Gastroesophageal sphincter (tissue), 4 donors: ENCODE data around the gene ARPP19. TPM values are rescaled to one million over a fixed set of nuclear protein-coding genes. Genes with fewer than 3 reads are reported as not detected.
A peak's percentile ranks its signal among the peaks of the same experiment; 100 is the strongest.
"Not testable (repeated sequence)": the region's sequence is repeated elsewhere in the genome, so short reads cannot be mapped to it uniquely, and the experiment has no call there.

ENCODE experiments used
- ATAC-seq: fragments of 150-250 bp; one replicate; pipeline ENCODE4 v1.9.1; 2016; ENCODE audit warnings: mild to moderate bottlenecking, moderate library complexity
- H3K27ac ChIP-seq, 4 donors: fragments of 200-600 bp; sonication (generic) in 3 of 4; 1 replicate in 3 of 4; 2 replicates in 1 of 4; pipeline ENCODE4 v1.5.1; 2016 to 2019
- H3K27me3 ChIP-seq: fragments of 200-600 bp; sonication (generic); one replicate; pipeline ENCODE4 v1.5.1; 2019
- H3K36me3 ChIP-seq, 2 donors: fragments of 200-600 bp; sonication (generic); one replicate each; pipeline ENCODE4 v1.5.1; 2019; ENCODE audit warnings: control low read depth in 1 of 2
- H3K4me1 ChIP-seq, 3 donors: fragments of 200-600 bp; sonication (generic); 1 replicate in 2 of 3; 2 replicates in 1 of 3; pipeline ENCODE4 v1.5.1; 2016 to 2019; ENCODE audit warnings: control low read depth in 2 of 3
- H3K4me3 ChIP-seq, 2 donors: fragments of 200-600 bp; sonication (generic); one replicate each; pipeline ENCODE4 v1.5.1; 2019; ENCODE audit warnings: mild to moderate bottlenecking in 1 of 2, moderate library complexity in 1 of 2
- H3K9me3 ChIP-seq, 3 donors: fragments of 200-600 bp; sonication (generic); one replicate each; pipeline ENCODE4 v1.5.1; 2017 to 2019; ENCODE audit warnings: control low read depth in 2 of 3
- EP300 ChIP-seq: sonication (generic); formaldehyde crosslinking; IDR thresholded peaks from one replicate; pipeline ENCODE4 v1.6.1; 2017; ENCODE audit warnings: antibody characterized with exemption, mild to moderate bottlenecking
- POLR2A ChIP-seq, 2 donors: fragments of 450-650 bp; IDR thresholded peaks; one replicate each; pipeline ENCODE4 v1.6.1; 2017; ENCODE audit warnings: antibody characterized with exemption in 2 of 2, mild to moderate bottlenecking in 2 of 2, moderate library complexity in 1 of 2
- POLR2AphosphoS5 ChIP-seq: sonication (generic); formaldehyde crosslinking; IDR thresholded peaks from one replicate; pipeline ENCODE4 v1.6.1; 2017; ENCODE audit warnings: antibody characterized with exemption
- WGBS, 2 donors: methylation state at CpG; one replicate each; pipeline ENCODE4 v1.1.5; 2018; ENCODE audit warnings: low coverage in 1 of 2; 5-methylcytosine and 5-hydroxymethylcytosine counted together
- total RNA-seq, 4 donors: library from RNA; depleted of rRNA; stranded (reverse); fragments of >200 nt; gene quantifications; one replicate each; pipeline ENCODE4 v1.1.0, GENCODE V29; 2016
- TF ChIP-seq, protein P1 (sequence below), 4 experiments: fragments of 200-600 bp in 2 of 4; fragments of 450-650 bp in 2 of 4; sonication (generic) in 1 of 4; IDR thresholded peaks; one replicate each; pipeline ENCODE4 v1.5.1; 2017 to 2019; ENCODE audit warnings: antibody characterized with exemption in 4 of 4, mild to moderate bottlenecking in 2 of 4, moderate library complexity in 2 of 4

Gene ARPP19
- total RNA-seq, 4 donors from 2014 or later = 172 to 226 (median 193) TPM

GRCh38 chr15:52567871-52568600 lies 794 bp downstream of the ARPP19 start:
- peak overlapping the region; percentile 83 to 91 (median 90) for H3K27ac ChIP-seq
- no peak for TF ChIP-seq POLR2A (IDR thresholded peaks at IDR 0.05)
- TF ChIP-seq, protein P1, sequence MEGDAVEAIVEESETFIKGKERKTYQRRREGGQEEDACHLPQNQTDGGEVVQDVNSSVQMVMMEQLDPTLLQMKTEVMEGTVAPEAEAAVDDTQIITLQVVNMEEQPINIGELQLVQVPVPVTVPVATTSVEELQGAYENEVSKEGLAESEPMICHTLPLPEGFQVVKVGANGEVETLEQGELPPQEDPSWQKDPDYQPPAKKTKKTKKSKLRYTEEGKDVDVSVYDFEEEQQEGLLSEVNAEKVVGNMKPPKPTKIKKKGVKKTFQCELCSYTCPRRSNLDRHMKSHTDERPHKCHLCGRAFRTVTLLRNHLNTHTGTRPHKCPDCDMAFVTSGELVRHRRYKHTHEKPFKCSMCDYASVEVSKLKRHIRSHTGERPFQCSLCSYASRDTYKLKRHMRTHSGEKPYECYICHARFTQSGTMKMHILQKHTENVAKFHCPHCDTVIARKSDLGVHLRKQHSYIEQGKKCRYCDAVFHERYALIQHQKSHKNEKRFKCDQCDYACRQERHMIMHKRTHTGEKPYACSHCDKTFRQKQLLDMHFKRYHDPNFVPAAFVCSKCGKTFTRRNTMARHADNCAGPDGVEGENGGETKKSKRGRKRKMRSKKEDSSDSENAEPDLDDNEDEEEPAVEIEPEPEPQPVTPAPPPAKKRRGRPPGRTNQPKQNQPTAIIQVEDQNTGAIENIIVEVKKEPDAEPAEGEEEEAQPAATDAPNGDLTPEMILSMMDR (IDR thresholded peaks at IDR 0.05) = no peak
- no peak for TF ChIP-seq POLR2AphosphoS5
- TF ChIP-seq EP300 = no peak
- 2 to 7% methylated on average over 13 to 21 of the region's 25 CpGs for WGBS, 2 donors
- H3K4me3 ChIP-seq = peak overlapping the region; percentile 67 to 76
- peak; percentile 1 for ATAC-seq
- H3K4me1 ChIP-seq = peaks cover 0 to 48% (median 8%) of the 10 kb centered on the region in 3 donors
- no peaks in the 10 kb centered on the region for H3K27me3 ChIP-seq
- no peaks in the 10 kb centered on the region for H3K9me3 ChIP-seq
- H3K36me3 ChIP-seq = no peaks in the 10 kb centered on the region

- 62% methylated on average over 3 to 4 of the region's 4 CpGs for WGBS, 2 donors
- Histone ChIP-seq H3K36me3 (no peaks in the 10 kb centered on the region), H3K4me3 (peak overlapping the region in 1 of 2 donors; percentile 67), H3K9me3 (no peaks in the 10 kb centered on the region), H3K4me1 (peaks cover 0 to 60% (median 8%) of the 10 kb centered on the region in 3 donors), H3K27ac (peak overlapping the region in 2 of 4 donors; percentile 90), H3K27me3 (no peaks in the 10 kb centered on the region)
- TF ChIP-seq EP300 (no peak), POLR2A (IDR thresholded peaks at IDR 0.05) (no peak), POLR2AphosphoS5 (no peak)
- TF ChIP-seq, protein P1 (IDR thresholded peaks at IDR 0.05) = no peak
- no peak for ATAC-seq
Observed at GRCh38 chr15:52566889-52567288, 1.9 kb downstream of the ARPP19 start.

DNA sequence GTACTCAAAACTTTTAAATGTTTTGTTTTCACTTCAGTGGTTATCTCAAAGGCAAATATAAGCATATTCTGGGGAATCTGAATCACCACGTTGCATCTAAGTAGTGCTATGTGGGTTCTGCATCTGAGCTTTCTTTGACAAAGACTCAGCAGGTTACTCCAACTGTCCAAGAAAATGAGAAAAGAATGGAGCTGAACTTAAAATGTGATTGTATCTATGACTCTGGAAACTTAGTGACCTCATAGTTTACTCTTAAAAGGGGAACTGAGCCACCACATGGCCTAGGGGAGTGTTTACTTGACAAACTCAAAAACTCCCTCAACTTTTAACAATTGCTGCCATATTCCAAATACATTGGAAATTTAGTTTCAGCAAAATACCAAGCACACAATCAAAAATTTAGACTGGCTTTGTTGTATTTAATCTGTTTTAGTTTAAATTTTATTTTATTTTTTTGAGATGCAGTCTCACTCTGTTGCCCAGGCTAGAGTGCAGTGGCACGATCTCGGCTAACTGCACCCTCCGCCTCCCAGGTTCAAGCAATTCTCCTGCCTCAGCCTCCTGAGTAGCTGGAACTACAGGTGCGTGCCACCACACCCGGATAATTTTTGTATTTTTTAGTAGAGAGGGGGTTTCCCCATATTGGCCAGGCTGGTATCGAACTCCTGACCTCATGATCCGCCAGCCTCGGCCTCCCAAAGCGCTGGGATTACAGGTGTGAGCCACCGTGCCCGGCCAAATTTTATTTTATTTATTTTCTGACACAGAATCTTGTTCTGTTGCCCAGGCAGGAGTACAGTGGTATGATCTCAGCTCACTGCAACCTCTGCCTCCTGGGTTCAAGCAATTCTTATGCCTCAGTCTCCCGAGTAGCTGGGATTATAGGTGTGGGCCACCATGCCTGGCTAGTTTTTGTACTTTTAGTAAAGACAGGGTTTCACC lies 3.1 kb downstream of the ARPP19 start:
- not testable (repeated sequence) for H3K4me3 ChIP-seq, ATAC-seq, H3K27me3 ChIP-seq, H3K36me3 ChIP-seq, H3K9me3 ChIP-seq
- Histone ChIP-seq H3K27ac (peak overlapping the region in 1 of 4 donors; percentile 90), H3K4me1 (peaks cover 0 to 70% (median 12%) of the 10 kb centered on the region in 3 donors)
- 90 to 93% methylated on average over 9 to 10 of the region's 13 CpGs for WGBS, 2 donors

DNA sequence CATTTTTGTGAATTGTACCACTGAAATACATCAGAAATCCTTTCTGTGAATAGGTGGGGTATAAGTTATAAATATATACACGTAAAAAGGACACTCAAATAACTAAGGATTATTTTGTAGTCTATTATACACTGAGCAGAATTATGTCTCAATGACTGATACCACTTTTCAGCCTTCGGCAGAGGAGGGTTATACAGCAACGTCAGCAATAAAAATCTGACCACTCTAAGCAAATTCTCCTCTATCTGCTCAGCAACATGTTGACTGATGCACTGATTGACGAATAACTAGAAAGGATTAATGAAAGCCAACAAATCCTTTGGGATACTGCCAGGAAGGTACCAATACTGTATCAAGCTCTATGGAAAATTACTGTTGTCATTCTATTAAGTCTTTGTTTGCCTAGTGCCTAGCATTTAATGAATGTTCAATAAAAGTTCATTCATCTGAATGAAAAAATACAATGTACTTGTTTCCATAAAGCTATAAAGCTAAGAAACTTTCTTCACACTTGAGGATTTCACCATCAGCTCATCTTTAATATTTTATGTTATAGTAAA lies 5.2 kb downstream of the ARPP19 start:
- no peaks in the 10 kb centered on the region for H3K36me3 ChIP-seq
- H3K27me3 ChIP-seq = no peaks in the 10 kb centered on the region
- 51 to 56% methylated on average over 3 to 4 of the region's 4 CpGs for WGBS, 2 donors
- H3K4me1 ChIP-seq = peaks cover 6 to 91% (median 16%) of the 10 kb centered on the region in 3 donors
- no peak for ATAC-seq
- no peak overlapping the region for H3K4me3 ChIP-seq
- TF ChIP-seq, protein P1 (IDR thresholded peaks at IDR 0.05) = no peak
- TF ChIP-seq POLR2A (IDR thresholded peaks at IDR 0.05) = no peak
- TF ChIP-seq EP300 = no peak
- TF ChIP-seq POLR2AphosphoS5 = no peak
- no peaks in the 10 kb centered on the region for H3K9me3 ChIP-seq
- H3K27ac ChIP-seq = no peak overlapping the region

DNA sequence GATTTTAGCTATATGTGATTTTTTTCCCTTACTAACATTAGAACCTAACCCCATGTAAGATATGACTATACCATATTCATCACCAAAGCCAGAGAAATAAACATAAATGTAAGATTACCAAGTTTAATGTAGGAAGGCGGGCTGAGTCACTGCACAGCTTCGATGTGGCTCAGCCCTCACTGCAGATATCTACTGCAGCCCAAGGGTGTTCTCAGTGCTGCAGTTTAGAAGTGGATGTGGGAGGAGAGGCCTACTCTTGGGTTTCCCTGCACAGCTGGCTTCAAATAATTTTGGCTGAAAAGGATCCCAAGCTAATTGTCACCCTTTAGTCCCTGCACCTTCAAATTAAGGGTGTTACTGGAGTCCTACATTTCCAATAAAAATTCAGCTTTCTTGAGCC lies 9.3 kb downstream of the ARPP19 start:
- Histone ChIP-seq H3K27me3 (no peaks in the 10 kb centered on the region), H3K4me1 (peaks cover 14 to 94% (median 18%) of the 10 kb centered on the region in 3 donors), H3K27ac (no peak overlapping the region), H3K36me3 (peaks cover 0 to 8% of the 10 kb centered on the region in 2 donors), H3K4me3 (no peak overlapping the region), H3K9me3 (no peaks in the 10 kb centered on the region)
- ATAC-seq = no peak
- no peak for TF ChIP-seq EP300
- TF ChIP-seq POLR2A (IDR thresholded peaks at IDR 0.05) = no peak
- TF ChIP-seq POLR2AphosphoS5 = no peak
- TF ChIP-seq, protein P1 (IDR thresholded peaks at IDR 0.05) = no peak
- WGBS, 2 donors = 63 to 76% methylated on average over 2 of the region's 2 CpGs
